SK-N-SH (cell line): ENCODE results near the gene ZNF385C.

ENCODE experiments used
- CTCF ChIP-seq: fragments of 200-600 bp; sonication (generic); IDR thresholded peaks from 2 replicates; pipeline ENCODE4 v1.6.1; 2017; ENCODE audit warnings: antibody characterized with exemption, mild to moderate bottlenecking, moderate library complexity
- EP300 ChIP-seq, 2 experiments: IDR thresholded peaks; 2 replicates each; pipeline versions ENCODE4 v1.4.0 to v1.6.1; 2012; ENCODE audit warnings: borderline replicate concordance in 1 of 2, low read depth in 1 of 2, low read length in 1 of 2
- EZH2phosphoT487 ChIP-seq: fragments of 200-600 bp; sonication (generic); IDR thresholded peaks from 2 replicates; pipeline ENCODE4 v1.6.1; 2017; ENCODE audit warnings: low read depth, mixed run types, mild to moderate bottlenecking, antibody characterized with exemption, moderate library complexity, borderline replicate concordance
- FOSL2 ChIP-seq: IDR thresholded peaks from 2 replicates; pipeline ENCODE4 v1.4.0; 2012; ENCODE audit warnings: low read depth, mild to moderate bottlenecking, moderate library complexity, borderline replicate concordance
- MAX ChIP-seq: IDR thresholded peaks from 2 replicates; pipeline ENCODE4 v1.4.0; 2012; ENCODE audit warnings: low read depth
- PBX3 ChIP-seq: IDR thresholded peaks from 2 replicates; pipeline ENCODE4; 2012
- POLR2AphosphoS5 ChIP-seq: IDR thresholded peaks from 2 replicates; pipeline ENCODE4 v1.6.1; 2012; ENCODE audit warnings: low read depth, low read length
- RAD21 ChIP-seq: IDR thresholded peaks from 2 replicates; pipeline ENCODE4 v1.6.1; 2012; ENCODE audit warnings: mild to moderate bottlenecking, low read length
- REST ChIP-seq: IDR thresholded peaks from 2 replicates; pipeline ENCODE4 v1.6.1; 2012; ENCODE audit warnings: mild to moderate bottlenecking, low read depth, low read length, moderate library complexity
- SIN3A ChIP-seq: IDR thresholded peaks from 2 replicates; pipeline ENCODE4 v1.6.1; 2012; ENCODE audit warnings: low read depth, mild to moderate bottlenecking, low read length, moderate library complexity, borderline replicate concordance
- TAF1 ChIP-seq: IDR thresholded peaks from 2 replicates; pipeline ENCODE4 v1.6.1; 2012; ENCODE audit warnings: low read depth, mild to moderate bottlenecking, low read length, moderate library complexity, borderline replicate concordance
- TCF12 ChIP-seq: IDR thresholded peaks from 2 replicates; pipeline ENCODE4 v1.4.0; 2012
- ZBTB33 ChIP-seq: IDR thresholded peaks from 2 replicates; pipeline ENCODE4 v1.4.0; 2012; ENCODE audit warnings: low read depth, borderline replicate concordance

GRCh38 chr17:42001729-42002128, 96.5 kb downstream of the ZNF385C start:
- TF ChIP-seq CTCF = no peak
- no peak for TF ChIP-seq TCF12
- no peak for TF ChIP-seq PBX3
- TF ChIP-seq ZBTB33 = no peak
- no peak for TF ChIP-seq REST
- TF ChIP-seq EP300 (IDR thresholded peaks at IDR 0.05; ENCODE audit: borderline replicate concordance in 1 of 2, low read depth in 1 of 2, low read length in 1 of 2) = no peak
- TF ChIP-seq SIN3A = no peak
- TF ChIP-seq EZH2phosphoT487 = no peak
- no peak for TF ChIP-seq MAX
- no peak for TF ChIP-seq RAD21
- TF ChIP-seq POLR2AphosphoS5 = no peak
- TF ChIP-seq TAF1 = no peak
- no peak for TF ChIP-seq FOSL2
